Keratinocyte (primary cell): Measurements from ENCODE around the gene SNTG2. TPM values are rescaled to one million over a fixed set of nuclear protein-coding genes. Genes with fewer than 3 reads are reported as not detected.

ENCODE experiments used
- DNase-seq: peaks from one replicate; pipeline ENCODE4 v3.0.0-alpha.2; 2011; ENCODE audit warnings: low read depth, missing footprints, low spot score
- FAIRE-seq: peaks from 2 replicates; lab custom pipeline; 2011; peaks lifted over from hg19 to GRCh38; lab: Jason Lieb, UNC
- H2AFZ ChIP-seq: 2 replicates; pipeline ENCODE4 v1.6.0; 2012; ENCODE audit warnings: low read length, control low read depth, inconsistent platforms; ENCODE audit not compliant: control insufficient read depth
- H3K27ac ChIP-seq: 2 replicates; pipeline ENCODE4 v1.5.1; 2011; ENCODE audit warnings: low read length; ENCODE audit not compliant: control insufficient read depth, insufficient read depth
- H3K27me3 ChIP-seq: 3 replicates; pipeline ENCODE4 v1.6.0; 2011; ENCODE audit warnings: low read length; ENCODE audit not compliant: control insufficient read depth, insufficient read depth; ENCODE audit errors: extremely low read depth
- H3K36me3 ChIP-seq, 2 experiments: 2 replicates in 1 of 2; 3 replicates in 1 of 2; pipeline ENCODE4 v1.5.1; 2011; ENCODE audit warnings: low read length in 2 of 2, mild to moderate bottlenecking in 1 of 2; ENCODE audit not compliant: control insufficient read depth in 2 of 2, insufficient read depth in 2 of 2; ENCODE audit errors: extremely low read depth in 1 of 2
- H3K4me1 ChIP-seq: 3 replicates; pipeline ENCODE4 v1.5.1; 2011; ENCODE audit warnings: low read length; ENCODE audit not compliant: control insufficient read depth, insufficient read depth; ENCODE audit errors: extremely low read depth
- H3K4me2 ChIP-seq: 3 replicates; pipeline ENCODE4 v1.6.0; 2011; ENCODE audit warnings: low read depth, low read length; ENCODE audit not compliant: control insufficient read depth, insufficient read depth; ENCODE audit errors: extremely low read depth
- H3K4me3 ChIP-seq, 3 experiments: fragments of 200-600 bp in 1 of 3; sonication (generic) in 1 of 3; 2 replicates in 2 of 3; 3 replicates in 1 of 3; pipeline ENCODE4 v1.5.1; 2011 to 2016; ENCODE audit warnings: low read length in 3 of 3, mild to moderate bottlenecking in 3 of 3, control low read depth in 2 of 3, inconsistent platforms in 1 of 3, low read depth in 1 of 3, mixed read lengths in 1 of 3, mixed run types in 1 of 3, moderate library complexity in 1 of 3; ENCODE audit not compliant: control insufficient read depth in 2 of 3, insufficient read depth in 2 of 3; ENCODE audit errors: extremely low read depth in 1 of 3
- H3K79me2 ChIP-seq: 2 replicates; pipeline ENCODE4 v1.6.0; 2012; ENCODE audit warnings: low read length; ENCODE audit not compliant: control insufficient read depth, insufficient read depth
- H3K9ac ChIP-seq: 3 replicates; pipeline ENCODE4 v1.6.0; 2011; ENCODE audit warnings: low read length; ENCODE audit not compliant: control insufficient read depth, insufficient read depth; ENCODE audit errors: extremely low read depth
- H3K9me1 ChIP-seq: 3 replicates; pipeline ENCODE4 v1.6.0; 2011; ENCODE audit warnings: low read length; ENCODE audit not compliant: control insufficient read depth, insufficient read depth; ENCODE audit errors: extremely low read depth
- H3K9me3 ChIP-seq: 2 replicates; pipeline ENCODE4 v1.5.1; 2012; ENCODE audit warnings: low read depth, low read length; ENCODE audit not compliant: control insufficient read depth
- H4K20me1 ChIP-seq: 3 replicates; pipeline ENCODE4 v1.6.0; 2011; ENCODE audit warnings: low read length; ENCODE audit not compliant: control insufficient read depth, insufficient read depth; ENCODE audit errors: extremely low read depth
- EZH2 ChIP-seq: IDR thresholded peaks from one replicate; pipeline ENCODE4 v1.6.1; 2012; ENCODE audit warnings: inconsistent platforms, mild to moderate bottlenecking, low read length, moderate library complexity
- dilution Hi-C: fragments of 300-500 bp; cut with MboI; formaldehyde crosslinking; loops from one replicate; pipeline ENCODE4 v1.7.0; 2020; ENCODE audit warnings: low sequenced_read_pairs; ENCODE audit not compliant: extremely low pct_ligation_motif_present
- polyA plus RNA-seq, 5 experiments: library from polyadenylated mRNA; depleted of rRNA in 3 of 5; stranded (reverse) in 3 of 5; stranded (forward) in 1 of 5; unstranded in 1 of 5; fragments of >200 nt; gene quantifications; 1 replicate in 1 of 5; 2 replicates in 3 of 5; 3 replicates in 1 of 5; pipeline versions ENCODE4 v1.2.1 to v1.2.3, GENCODE V29; 2011 to 2012; ENCODE audit warnings: missing spikeins in 2 of 5, low read depth in 1 of 5, low replicate concordance in 1 of 5
- TF ChIP-seq, protein P1 (sequence below), 3 experiments: IDR thresholded peaks in 1 of 3; conservative IDR thresholded peaks in 1 of 3; optimal IDR thresholded peaks in 1 of 3; 2 replicates in 2 of 3; 3 replicates in 1 of 3; pipeline versions ENCODE3 to v1.5.1; 2011; ENCODE audit warnings: low read length in 3 of 3, mild to moderate bottlenecking in 3 of 3, moderate library complexity in 2 of 3, control low read depth in 1 of 3, inconsistent platforms in 1 of 3; ENCODE audit not compliant: insufficient read depth in 2 of 3; ENCODE audit errors: extremely low read depth in 1 of 3

The SNTG2 gene
- polyA plus RNA-seq, 1 donor (not counting 4 experiments of a cell fraction or from before 2014, with no cell fraction given) = not detected

DNA sequence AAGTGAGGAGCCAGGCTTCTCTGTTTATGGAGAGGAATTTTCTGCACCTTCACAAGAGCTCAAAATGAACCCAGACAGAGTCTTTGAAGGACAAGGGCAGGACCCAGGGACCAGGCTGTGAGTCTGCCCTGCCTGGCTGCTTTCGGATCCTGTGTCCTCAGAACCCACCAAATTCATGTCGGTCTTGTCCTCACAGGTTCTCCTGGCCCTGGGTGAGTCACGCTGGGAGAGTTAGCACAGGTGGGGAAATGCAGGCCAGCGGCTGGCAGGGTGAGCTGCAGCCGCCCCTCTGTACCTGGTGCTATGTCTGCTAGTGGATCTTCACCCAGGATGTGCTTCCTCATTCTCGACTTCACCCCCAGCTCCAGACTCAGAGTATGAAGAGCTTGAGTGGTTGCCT, 426.8 kb downstream of the SNTG2 start:
- FAIRE-seq (no peak), DNase-seq (no peak)
- Histone ChIP-seq H3K36me3 (no peaks in the 10 kb centered on the region), H3K4me2 (no peak overlapping the region), H3K4me3 (no peak overlapping the region), H4K20me1 (no peaks in the 10 kb centered on the region), H3K4me1 (no peaks in the 10 kb centered on the region), H2AFZ (no peak overlapping the region), H3K79me2 (no peaks in the 10 kb centered on the region), H3K27ac (no peak overlapping the region), H3K27me3 (no peaks in the 10 kb centered on the region), H3K9me3 (no peaks in the 10 kb centered on the region), H3K9ac (no peak overlapping the region), H3K9me1 (no peaks in the 10 kb centered on the region)
- no peak for TF ChIP-seq EZH2
- TF ChIP-seq, protein P1, sequence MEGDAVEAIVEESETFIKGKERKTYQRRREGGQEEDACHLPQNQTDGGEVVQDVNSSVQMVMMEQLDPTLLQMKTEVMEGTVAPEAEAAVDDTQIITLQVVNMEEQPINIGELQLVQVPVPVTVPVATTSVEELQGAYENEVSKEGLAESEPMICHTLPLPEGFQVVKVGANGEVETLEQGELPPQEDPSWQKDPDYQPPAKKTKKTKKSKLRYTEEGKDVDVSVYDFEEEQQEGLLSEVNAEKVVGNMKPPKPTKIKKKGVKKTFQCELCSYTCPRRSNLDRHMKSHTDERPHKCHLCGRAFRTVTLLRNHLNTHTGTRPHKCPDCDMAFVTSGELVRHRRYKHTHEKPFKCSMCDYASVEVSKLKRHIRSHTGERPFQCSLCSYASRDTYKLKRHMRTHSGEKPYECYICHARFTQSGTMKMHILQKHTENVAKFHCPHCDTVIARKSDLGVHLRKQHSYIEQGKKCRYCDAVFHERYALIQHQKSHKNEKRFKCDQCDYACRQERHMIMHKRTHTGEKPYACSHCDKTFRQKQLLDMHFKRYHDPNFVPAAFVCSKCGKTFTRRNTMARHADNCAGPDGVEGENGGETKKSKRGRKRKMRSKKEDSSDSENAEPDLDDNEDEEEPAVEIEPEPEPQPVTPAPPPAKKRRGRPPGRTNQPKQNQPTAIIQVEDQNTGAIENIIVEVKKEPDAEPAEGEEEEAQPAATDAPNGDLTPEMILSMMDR (optimal IDR thresholded peaks at IDR 0.05 in 1 of 3, IDR thresholded peaks at IDR 0.05 in 1 of 3, conservative IDR thresholded peaks at IDR 0.05 in 1 of 3; ENCODE audit: extremely low read depth in 1 of 3, insufficient read depth in 2 of 3, low read length in 3 of 3) = no peak
- dilution Hi-C loops = no loop called here

DNA sequence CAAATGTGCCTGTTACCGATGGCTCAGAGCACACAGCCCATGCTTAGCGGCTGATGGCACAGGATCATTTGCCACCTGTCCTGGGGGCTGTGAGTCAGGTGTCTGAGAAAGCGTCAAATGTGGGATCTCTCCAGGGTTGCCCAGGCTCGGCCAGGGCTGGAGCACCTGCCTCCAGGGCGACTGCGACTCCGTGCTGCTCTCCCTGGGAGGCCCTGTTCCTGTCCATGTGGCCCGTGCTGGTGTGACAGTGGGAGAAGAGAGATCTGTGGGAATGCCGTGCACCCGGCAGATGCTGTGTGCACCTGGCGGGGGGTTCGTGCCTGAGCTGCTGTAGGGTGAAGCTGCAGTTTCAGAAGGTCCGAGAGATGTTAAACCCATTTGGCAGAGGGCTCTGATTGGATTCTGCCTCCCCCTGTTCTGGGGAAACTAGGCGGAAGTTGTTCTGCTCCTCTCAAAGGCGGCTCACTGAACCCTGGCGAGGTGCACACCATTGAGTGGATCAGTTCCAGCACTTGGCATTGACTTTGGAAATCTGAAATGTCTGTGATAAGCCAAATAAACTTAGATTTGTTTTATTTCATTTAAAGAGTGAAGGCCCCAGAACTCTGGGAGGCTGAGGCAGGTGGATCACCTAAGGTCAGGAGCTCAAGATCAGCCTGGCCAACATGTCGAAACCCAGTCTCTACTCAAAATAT, 428.0 kb downstream of the SNTG2 start:
- dilution Hi-C loops = no loop called here

More for the DNA sequence above, 428.0 kb downstream of the SNTG2 start:
- TF ChIP-seq, protein P1 (optimal IDR thresholded peaks at IDR 0.05 in 1 of 3, IDR thresholded peaks at IDR 0.05 in 1 of 3, conservative IDR thresholded peaks at IDR 0.05 in 1 of 3; ENCODE audit: extremely low read depth in 1 of 3, insufficient read depth in 2 of 3, low read length in 3 of 3) = no peak
- no peak for TF ChIP-seq EZH2
- H3K9me3 ChIP-seq = no peaks in the 10 kb centered on the region
- H2AFZ ChIP-seq = no peak overlapping the region
- H3K27me3 ChIP-seq = no peaks in the 10 kb centered on the region
- FAIRE-seq = no peak
- no peaks in the 10 kb centered on the region for H3K9me1 ChIP-seq
- H4K20me1 ChIP-seq = no peaks in the 10 kb centered on the region
- no peak overlapping the region for H3K4me3 ChIP-seq
- no peaks in the 10 kb centered on the region for H3K4me1 ChIP-seq
- no peak overlapping the region for H3K9ac ChIP-seq
- no peak overlapping the region for H3K4me2 ChIP-seq
- DNase-seq = no peak
- H3K36me3 ChIP-seq = no peaks in the 10 kb centered on the region
- H3K79me2 ChIP-seq = no peaks in the 10 kb centered on the region
- no peak overlapping the region for H3K27ac ChIP-seq
